HG02938 (cell line): Measurements from ENCODE around the gene FSTL5.
"Not testable (repeated sequence)": the region's sequence is repeated elsewhere in the genome, so short reads cannot be mapped to it uniquely, and the experiment has no call there.

Experiments
- ATAC-seq: cut with Tn5 transposase; IDR thresholded peaks from one replicate; pipeline ENCODE4 v1.9.1; 2021; ENCODE audit warnings: mild to moderate bottlenecking, moderate library complexity; ENCODE audit not compliant: unreplicated experiment

The FSTL5 gene

DNA sequence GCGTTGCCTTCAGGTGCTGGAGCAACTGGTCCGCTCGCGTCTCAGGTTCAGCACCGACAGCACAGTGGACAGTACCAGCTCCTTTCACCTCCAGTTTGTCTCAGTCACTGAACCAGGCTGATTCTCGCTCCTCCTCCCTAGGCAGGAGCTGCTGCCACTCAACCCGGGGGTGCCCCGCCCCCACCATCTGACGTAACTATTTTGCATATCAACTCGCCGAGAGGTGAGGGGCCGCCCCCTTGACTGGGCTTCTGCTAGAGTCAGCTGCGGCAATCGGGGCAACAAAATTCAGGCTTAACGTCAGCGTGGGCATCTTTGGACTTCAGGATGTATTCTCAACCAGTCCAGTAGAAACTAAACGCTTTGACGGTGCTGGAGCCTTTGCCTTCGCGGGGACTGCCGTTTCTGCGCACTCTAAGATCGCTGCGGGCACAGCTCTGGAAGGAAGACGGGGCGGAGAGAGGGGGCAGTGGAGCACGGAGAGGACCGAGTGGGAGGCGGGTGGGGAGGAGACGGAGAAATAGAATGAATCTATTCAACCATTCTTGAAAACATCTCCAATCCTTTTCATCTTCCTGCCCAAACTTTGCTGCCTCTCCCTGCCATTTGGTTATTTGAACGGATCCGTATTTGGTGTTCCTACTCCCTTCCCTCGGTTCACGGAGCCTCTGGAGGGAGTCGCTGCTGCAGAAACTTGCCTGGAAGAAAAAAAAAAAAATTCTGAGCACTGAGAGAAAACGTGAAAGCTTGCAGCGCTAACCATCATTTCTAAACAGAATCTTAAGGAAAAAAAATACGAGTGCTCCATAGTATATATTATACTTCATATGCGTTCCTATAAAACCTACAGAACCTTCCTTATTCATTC is at the start of gene FSTL5:
FSTL5 (minus strand) TSS at position 109 of the 868 bp plus-strand sequence. CDS start 52,604 bp downstream, outside the sequence.
- peak; percentile 97 for ATAC-seq

DNA sequence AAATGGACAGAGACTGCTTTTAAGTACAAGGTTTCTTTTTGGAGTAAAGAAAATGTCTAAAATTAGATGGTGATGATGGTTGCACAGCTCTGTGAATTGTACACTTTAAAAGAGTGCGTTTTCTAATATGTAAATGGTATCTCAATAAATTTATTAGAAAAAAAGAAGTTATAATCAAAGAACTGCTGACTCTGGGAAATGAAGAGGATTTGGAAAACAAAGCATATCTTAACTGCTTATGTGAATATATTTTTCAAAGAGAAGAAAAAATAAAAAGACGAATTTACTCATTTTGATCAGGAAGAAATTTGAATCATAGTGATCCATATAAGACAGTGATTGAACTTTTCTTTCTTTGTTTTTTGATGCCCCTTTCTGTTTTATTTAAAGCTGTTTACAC is 45.9 kb upstream of the FSTL5 start:
- no peak for ATAC-seq

DNA sequence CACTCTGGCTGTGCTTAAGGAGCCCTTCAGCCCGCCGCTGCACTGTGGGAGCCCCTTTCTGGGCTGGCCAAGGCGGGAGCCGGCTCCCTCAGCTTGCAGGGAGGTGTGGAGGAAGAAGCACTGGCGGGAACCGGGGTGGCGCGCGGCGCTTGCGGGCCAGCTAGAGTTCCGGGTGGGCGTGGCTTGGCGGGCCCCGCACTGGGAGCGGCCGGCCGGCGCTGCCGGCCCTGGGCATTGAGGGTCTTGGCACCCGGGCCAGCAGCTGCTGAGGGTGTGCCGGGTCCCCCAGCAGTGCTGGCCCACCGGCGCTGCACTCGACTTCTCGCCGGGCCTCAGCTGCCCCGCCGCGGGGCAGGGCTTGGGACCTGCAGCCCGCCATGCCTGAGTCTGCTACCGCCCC is 39.7 kb upstream of the FSTL5 start:
- ATAC-seq = not testable (repeated sequence)

DNA sequence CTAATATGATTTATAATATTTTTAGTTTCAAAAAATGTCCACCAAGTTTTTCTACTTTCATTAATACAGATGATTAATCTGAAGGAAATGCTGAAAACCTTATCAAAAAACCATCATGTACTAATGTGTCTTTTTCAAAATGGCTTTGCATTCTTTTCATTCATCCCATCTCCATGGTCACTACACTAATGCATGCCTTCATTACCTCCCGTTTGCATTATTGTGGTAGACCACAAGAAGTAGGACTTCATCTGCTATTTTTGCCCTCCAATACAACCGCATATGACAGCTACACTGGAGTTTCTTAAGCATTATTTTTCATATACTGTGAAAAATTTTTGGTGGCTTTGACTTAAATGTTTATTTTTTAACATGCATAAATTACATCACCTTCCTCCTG is 37.9 kb upstream of the FSTL5 start:
- no peak for ATAC-seq

DNA sequence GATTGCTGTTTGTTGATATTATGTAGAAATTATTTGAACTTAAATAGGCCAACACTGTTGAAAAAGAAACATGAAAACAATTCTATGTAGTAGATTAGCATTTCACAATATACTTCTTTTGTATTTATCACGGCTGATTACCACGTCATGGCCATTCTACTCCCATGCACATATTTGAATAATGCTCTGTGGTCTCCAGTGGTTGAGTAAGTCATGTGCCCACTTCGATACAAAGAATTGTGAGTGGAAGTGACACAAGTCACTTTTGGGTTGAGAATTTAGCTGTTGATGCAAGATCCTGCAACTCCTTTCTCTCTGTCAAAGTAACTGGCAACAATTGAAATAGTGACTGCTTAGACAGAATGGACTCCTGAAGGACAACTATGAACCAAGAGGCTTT is 6.7 kb upstream of the FSTL5 start:
- no peak for ATAC-seq

DNA sequence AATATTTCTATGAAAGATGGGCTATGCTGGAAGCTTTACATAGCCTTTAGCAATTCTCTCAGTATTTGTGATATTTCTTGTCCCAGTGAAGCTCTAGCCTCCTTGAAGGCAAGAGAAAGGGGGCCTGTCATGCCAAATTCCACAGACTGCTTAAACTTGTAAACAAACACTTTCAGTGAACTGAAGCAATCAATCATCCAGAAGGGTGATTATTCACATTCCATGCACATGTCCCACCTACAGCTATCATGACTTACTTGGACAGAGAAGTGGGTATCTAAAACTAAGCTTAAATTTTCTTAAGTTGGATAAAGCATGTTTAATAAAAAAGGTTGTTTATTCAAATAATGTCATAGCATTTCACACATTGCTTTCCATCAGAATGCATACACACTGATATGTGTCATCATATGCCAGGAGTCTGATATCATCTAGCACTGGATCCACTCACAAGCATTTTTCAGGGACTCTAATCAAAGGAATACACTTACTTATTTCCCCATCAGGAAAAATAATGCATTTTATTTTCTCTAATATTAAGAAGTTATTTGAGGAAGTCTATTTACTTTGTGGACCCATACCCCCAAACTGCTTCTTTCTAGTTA is 1.2 kb upstream of the FSTL5 start:
- ATAC-seq = no peak

DNA sequence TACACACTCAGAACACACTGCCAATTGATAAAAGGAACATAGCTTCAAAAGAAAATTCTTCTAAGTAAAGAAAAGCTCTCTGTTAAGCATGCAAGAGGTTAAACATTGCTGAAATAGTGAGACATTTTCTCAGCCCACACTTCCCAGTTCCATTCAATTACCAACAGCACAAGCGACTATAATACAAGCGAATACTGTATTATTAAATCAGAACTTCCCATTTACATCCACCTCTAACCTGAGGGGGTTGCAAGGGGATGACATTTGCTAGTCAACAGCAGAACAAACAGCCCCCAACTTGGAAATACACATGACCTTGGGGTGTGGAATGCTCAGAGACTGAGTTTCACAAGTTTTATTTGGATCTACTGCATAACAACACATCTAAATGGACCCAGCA is 1.1 kb downstream of the FSTL5 start:
- ATAC-seq = no peak

DNA sequence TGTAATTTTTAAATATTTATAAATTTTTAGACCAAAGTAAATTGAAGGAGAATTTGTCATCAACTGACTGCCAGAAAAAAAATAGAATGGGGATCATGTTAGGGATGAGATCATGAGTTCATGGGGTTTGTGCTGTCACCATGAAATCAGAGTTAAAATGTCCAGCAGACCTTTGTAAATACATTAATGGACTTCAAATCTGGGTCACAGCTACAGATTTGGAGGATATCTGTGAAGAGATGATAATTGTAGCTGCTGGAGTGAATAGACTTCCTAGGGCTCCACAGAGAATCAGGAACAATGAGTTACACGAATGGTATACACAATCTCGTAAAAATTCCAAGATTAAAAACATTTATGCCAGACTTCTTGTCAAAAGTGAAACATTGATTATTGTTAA is 6.6 kb downstream of the FSTL5 start:
- no peak for ATAC-seq

DNA sequence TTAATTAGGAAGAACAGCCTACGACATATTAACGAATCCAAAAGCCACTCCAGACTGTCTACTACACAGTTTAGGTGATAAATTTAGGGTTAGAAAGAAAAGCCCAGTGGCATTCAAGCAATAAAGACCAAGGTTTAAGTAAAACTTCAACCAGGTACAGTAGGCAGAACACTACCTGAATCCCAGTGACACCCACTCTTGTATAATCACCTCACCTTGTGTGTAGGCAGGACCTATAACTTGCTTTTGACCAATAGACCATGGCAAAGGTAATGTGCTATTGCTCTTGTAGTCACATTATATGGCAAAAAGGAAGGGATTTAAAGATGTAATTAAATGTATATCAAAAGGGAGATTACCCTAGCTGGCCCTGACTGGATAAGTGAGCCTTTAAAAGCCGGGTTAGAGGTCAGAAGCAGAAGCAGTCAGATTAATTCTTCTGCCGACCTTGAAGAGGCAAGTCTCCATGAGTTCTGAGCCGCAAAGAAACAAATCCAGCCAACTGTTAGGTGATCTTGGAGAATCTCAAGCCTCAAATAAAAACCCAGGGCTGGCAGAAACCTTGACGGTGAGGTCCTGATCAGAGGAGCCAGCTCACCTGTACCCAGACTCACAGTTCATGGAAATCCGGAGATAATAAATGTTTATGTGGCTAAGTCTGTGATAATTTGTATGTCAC is 8.8 kb downstream of the FSTL5 start:
- no peak for ATAC-seq

DNA sequence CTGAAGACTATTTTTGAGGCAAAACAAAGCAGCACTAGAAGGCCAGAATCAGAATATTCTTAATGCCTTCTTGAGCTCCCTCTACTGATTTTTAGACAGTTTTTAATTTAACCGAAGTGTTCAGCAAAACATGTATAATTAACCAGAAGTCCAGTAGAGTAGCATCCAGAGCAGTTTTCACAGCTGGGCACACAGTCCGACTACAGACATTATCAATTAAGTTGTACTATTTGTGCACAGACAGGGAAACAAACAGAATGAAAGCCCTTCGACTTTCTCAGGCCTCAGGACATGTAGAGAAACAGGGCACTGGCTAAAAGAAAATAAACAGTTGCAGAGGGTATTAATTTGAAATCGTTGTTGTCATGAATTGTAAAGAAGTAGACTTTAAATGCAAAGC is 11.9 kb downstream of the FSTL5 start:
- no peak for ATAC-seq

DNA sequence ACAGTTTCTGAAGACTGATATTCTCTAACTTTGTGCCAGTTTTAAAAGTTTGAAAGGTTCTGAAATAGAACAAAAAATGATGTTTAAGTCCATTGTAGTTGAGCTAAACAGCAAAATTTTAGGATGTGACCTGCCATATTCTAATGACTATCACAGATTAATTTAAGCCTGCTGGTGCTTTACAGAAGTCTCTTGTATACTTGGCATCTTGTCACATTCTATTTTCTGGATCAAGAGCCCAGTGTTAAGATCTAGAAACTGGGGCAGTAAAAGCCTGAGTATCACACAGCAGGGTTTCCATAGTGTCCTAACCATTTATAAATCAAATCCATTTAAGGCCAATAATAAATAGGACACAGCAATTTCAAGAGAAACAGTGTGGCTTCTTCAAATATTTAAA is 12.4 kb downstream of the FSTL5 start:
- no peak for ATAC-seq

DNA sequence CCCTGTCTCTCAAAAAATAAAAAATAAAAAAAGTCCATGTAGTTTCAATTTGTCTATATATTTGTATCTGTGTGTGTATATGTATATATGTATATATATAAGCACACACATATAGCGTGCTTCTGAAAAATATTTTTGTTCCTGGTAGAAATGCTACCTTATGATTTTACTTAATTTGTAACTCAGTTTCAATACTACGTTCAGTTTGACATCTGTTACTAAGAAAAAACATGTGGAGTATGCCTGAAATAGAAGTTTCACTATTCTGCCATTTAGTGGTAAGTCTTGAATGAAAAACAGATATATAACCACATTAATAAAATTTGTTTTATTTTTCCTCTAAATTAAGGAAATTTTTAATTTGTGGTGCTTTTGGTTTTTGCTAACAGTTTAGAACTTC is 14.2 kb downstream of the FSTL5 start:
- ATAC-seq = no peak

DNA sequence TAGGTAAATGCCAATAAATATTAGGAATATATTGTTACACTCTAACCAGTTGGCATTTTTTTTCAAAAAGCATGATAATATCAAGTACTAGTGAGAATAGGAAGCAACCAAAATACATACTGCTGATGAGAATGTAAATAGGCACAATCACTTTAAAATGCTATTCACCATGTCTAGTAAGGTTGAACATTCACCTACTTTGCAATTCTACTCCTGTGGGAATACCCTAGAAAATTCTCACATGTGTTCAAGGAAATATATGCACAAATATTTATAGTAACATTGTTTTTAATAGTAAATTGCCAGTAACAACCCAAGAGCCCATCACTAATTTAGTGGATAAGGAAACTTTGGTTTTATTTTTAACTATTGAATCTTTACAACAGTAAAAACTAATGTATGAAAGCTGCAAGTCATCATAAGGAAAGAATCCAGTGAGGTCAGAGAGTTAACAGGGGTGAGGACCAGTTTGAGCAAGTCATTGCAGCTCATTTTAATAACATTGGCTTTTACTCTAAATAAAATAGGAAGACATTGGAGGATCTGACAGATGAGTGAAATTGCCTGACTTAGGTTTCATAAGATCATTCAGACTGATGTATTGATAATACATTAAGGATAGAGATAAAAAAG is 23.6 kb downstream of the FSTL5 start:
- ATAC-seq = no peak

DNA sequence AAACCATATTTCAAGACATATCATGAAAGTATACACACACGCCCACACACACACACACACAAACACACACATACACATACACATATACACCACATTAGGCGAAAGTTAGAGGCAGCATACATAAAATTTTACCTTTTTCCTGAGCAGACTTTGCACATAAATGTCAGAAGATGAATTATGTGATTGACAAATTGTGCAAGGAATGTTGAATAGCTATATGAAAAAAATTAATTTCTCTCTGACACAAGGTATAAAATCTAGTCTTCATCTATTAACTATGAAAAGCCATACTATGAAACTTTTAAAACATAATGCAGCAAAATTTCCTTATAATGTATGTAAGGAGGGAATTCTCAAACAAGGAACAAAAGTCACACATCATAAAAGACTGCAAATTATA is 24.4 kb downstream of the FSTL5 start:
- ATAC-seq = no peak

DNA sequence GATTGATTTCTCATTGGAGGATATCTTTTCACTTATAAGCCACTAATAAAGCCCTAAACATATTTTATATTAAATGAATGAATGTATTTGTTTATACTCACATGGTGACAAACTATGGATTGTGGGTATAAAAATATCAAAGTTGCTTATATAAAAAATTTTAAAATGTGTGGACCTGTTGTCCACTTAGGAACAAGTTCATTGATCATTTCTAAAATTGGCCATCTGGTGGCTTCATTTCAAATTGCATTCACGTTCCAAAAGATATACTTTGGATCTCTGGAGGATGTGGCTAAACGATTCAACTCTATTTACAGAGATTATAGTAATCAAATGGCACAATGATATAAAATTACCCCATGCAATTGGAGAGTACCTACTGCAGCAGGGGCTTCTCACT is 32.5 kb downstream of the FSTL5 start:
- ATAC-seq = no peak

DNA sequence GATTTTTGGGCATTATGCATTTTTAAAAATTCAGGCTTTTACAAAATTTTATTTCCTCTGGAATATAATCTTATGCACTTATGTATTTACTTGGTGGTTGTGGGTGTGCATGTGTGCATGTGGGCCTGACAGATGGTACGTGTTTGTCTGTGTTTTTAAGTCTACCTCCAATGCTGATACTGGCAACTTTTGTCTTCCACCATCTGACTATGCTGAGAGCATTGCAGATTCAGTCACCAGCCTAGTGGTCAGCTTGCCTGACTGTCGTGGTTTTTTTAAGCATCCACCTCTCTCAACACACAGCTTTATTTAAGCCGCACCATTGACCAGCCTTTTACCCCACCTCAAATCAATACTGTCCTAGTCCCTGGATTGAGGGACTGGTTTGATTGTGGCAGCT is 37.1 kb downstream of the FSTL5 start:
- ATAC-seq = no peak

DNA sequence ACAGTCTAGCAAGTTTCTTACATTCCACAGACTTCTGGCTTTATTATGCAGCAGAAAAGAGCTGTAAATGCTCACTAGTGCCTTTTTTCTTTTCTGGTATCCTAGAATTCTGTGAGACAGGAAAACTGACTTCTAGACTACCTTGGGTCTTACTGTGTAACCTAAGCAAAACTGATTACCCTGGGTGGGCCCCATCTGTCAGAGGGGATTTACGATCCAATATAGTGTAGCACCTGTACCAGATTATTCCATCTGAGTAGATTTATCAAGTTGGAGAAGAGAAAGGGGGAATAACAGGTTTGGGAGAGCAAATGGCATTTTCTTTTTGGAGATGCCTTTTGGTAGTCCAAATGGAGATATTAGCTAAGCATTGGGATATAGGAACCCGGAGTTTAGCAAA is 46.7 kb downstream of the FSTL5 start:
- ATAC-seq = no peak

DNA sequence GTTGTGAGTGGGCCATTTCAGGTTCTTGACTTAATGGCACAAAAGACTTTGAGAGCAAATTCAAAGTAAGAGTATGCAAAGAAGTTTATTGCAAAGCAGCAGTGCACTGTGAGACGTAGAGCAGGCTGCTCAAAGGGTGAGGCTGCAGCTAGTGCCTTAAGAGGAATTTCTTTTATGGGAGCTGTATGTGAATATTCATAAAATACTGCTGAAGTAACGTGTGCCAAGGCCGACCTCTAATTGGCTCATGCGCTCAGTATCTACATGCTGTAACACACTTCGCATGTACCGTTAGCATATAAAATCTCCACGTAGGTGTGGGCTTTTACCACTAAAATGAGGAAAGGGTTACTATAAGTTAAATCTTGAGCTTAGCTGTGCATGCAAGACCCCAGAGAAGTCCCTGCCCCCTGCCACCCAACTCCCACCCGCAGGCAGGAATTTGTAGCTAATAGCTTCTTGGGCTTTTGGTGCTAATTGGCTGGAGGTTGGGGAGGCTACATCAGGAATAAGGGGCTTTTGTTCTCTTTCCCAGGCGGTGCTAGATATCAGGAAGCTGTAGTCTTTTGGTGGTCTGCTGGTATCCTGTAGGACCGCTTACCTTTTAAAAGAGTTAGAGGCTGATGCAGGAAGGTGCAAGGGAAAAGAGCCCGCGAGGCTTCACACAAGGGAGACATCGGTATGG is 47.6 kb downstream of the FSTL5 start:
- no peak for ATAC-seq

DNA sequence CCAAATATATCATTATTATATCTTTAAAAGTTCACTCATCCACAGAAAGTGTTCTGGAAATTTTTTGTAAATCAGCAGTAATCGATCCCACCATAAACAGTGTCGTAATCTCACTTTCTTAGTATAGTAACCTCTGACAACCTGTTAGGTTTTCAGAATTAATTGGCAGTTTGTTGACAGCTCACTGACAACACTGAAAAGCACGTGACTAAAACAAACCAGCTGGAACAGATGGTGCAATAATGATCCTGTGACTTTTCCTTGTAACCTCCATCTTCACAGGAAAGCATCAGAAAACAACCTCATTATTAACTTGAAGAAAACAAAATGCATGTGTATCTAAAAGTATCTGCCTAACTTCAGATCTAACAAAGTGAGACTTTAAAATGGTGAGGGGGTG is 48.5 kb downstream of the FSTL5 start:
- ATAC-seq = no peak

DNA sequence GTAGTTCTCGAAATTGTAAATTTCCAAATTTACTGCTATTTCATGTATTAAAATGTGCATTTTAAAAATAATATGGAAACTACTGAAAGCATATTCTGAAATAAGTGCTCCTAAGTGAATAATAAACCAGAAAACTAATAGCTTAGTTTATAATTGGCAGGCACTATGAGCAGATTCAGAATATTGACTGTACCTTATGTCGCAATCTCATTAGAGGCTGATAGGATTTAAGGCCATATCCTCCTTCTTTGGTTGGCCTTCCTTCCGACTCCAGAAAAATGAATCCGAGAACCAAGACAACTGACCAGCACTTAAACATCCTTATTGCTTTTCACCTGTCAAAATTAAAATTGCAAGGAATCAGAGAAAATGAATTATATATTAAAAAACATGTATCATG is 52.7 kb downstream of the FSTL5 start:
- ATAC-seq = no peak
